ENCODE data around the gene KCNIP2.

- TF ChIP-seq POLR2A (IDR thresholded peaks at IDR 0.05) (no peak), CTCF (IDR thresholded peaks at IDR 0.05) (no peak)
Measured at GRCh38 chr10:101827919-101828600, 15.5 kb downstream of the KCNIP2 start.

All from Peyer's patch (tissue), 4 donors.